ENCODE results near the gene CACNA1A.

Gene CACNA1A

GRCh38 chr19:13506471-13506820 lies at the start of gene CACNA1A:
Gene CACNA1A (minus strand): TSS chr19:13506479. CDS start chr19:13506224, 255 bp downstream.
- no peaks in the 10 kb centered on the region for H3K4me1 ChIP-seq (ENCODE audit: control insufficient read depth in 1 of 2, insufficient read depth in 2 of 2, low read length in 2 of 2)
- no peaks in the 10 kb centered on the region for H3K36me3 ChIP-seq (ENCODE audit: control insufficient read depth in 1 of 2, insufficient read depth in 2 of 2, low read length in 2 of 2)
- H3K9ac ChIP-seq (ENCODE audit: low read depth in 1 of 2, low read length in 2 of 2) = no peak within 1 kb of the TSS
- H3K9me3 ChIP-seq (ENCODE audit: control insufficient read depth in 1 of 2, low read length in 2 of 2) = no peaks in the 10 kb centered on the region
- H3K27me3 ChIP-seq (ENCODE audit: control insufficient read depth in 1 of 2, insufficient read depth in 2 of 2, low read length in 2 of 2) = peaks cover 23 to 41% of the 10 kb centered on the region in 2 donors
- H3K4me3 ChIP-seq (ENCODE audit: low read depth in 1 of 2, low read length in 2 of 2) = peak within 1 kb of the TSS in 1 of 2 donors; percentile 40
- H3K27ac ChIP-seq (ENCODE audit: low read depth, low read length) = no peak within 1 kb of the TSS

GRCh38 chr19:13554506-13555240 lies 48.4 kb upstream of the CACNA1A start:
- peaks cover 0 to 3% of the 10 kb centered on the region in 2 donors for H3K27me3 ChIP-seq (ENCODE audit: control insufficient read depth in 1 of 2, insufficient read depth in 2 of 2, low read length in 2 of 2)
- H3K9me3 ChIP-seq (ENCODE audit: control insufficient read depth in 1 of 2, low read length in 2 of 2) = no peaks in the 10 kb centered on the region
- no peak overlapping the region for H3K9ac ChIP-seq (ENCODE audit: low read depth in 1 of 2, low read length in 2 of 2)
- no peaks in the 10 kb centered on the region for H3K4me1 ChIP-seq (ENCODE audit: control insufficient read depth in 1 of 2, insufficient read depth in 2 of 2, low read length in 2 of 2)
- H3K4me3 ChIP-seq (ENCODE audit: low read depth in 1 of 2, low read length in 2 of 2) = no peak overlapping the region
- H3K36me3 ChIP-seq (ENCODE audit: control insufficient read depth in 1 of 2, insufficient read depth in 2 of 2, low read length in 2 of 2) = no peaks in the 10 kb centered on the region
- H3K27ac ChIP-seq (ENCODE audit: low read depth, low read length) = no peak overlapping the region

GRCh38 chr19:13553880-13554400 lies 47.7 kb upstream of the CACNA1A start:
- Histone ChIP-seq H3K4me3 (ENCODE audit: low read depth in 1 of 2, low read length in 2 of 2) (no peak overlapping the region), H3K36me3 (ENCODE audit: control insufficient read depth in 1 of 2, insufficient read depth in 2 of 2, low read length in 2 of 2) (no peaks in the 10 kb centered on the region), H3K9me3 (ENCODE audit: control insufficient read depth in 1 of 2, low read length in 2 of 2) (no peaks in the 10 kb centered on the region), H3K9ac (ENCODE audit: low read depth in 1 of 2, low read length in 2 of 2) (no peak overlapping the region), H3K4me1 (ENCODE audit: control insufficient read depth in 1 of 2, insufficient read depth in 2 of 2, low read length in 2 of 2) (no peaks in the 10 kb centered on the region), H3K27ac (ENCODE audit: low read depth, low read length) (no peak overlapping the region), H3K27me3 (ENCODE audit: control insufficient read depth in 1 of 2, insufficient read depth in 2 of 2, low read length in 2 of 2) (peaks cover 0 to 3% of the 10 kb centered on the region in 2 donors)

GRCh38 chr19:13548131-13548530 lies 41.9 kb upstream of the CACNA1A start:
- peaks cover 0 to 2% of the 10 kb centered on the region in 2 donors for H3K9me3 ChIP-seq (ENCODE audit: control insufficient read depth in 1 of 2, low read length in 2 of 2)
- H3K4me3 ChIP-seq (ENCODE audit: low read depth in 1 of 2, low read length in 2 of 2) = no peak overlapping the region
- H3K36me3 ChIP-seq (ENCODE audit: control insufficient read depth in 1 of 2, insufficient read depth in 2 of 2, low read length in 2 of 2) = no peaks in the 10 kb centered on the region
- H3K4me1 ChIP-seq (ENCODE audit: control insufficient read depth in 1 of 2, insufficient read depth in 2 of 2, low read length in 2 of 2) = no peaks in the 10 kb centered on the region
- no peaks in the 10 kb centered on the region for H3K27me3 ChIP-seq (ENCODE audit: control insufficient read depth in 1 of 2, insufficient read depth in 2 of 2, low read length in 2 of 2)
- no peak overlapping the region for H3K9ac ChIP-seq (ENCODE audit: low read depth in 1 of 2, low read length in 2 of 2)
- H3K27ac ChIP-seq (ENCODE audit: low read depth, low read length) = no peak overlapping the region

GRCh38 chr19:13547102-13547501 lies 40.8 kb upstream of the CACNA1A start:
- Histone ChIP-seq H3K27me3 (ENCODE audit: control insufficient read depth in 1 of 2, insufficient read depth in 2 of 2, low read length in 2 of 2) (no peaks in the 10 kb centered on the region), H3K9ac (ENCODE audit: low read depth in 1 of 2, low read length in 2 of 2) (no peak overlapping the region), H3K27ac (ENCODE audit: low read depth, low read length) (no peak overlapping the region), H3K9me3 (ENCODE audit: control insufficient read depth in 1 of 2, low read length in 2 of 2) (peaks cover 0 to 2% of the 10 kb centered on the region in 2 donors), H3K36me3 (ENCODE audit: control insufficient read depth in 1 of 2, insufficient read depth in 2 of 2, low read length in 2 of 2) (no peaks in the 10 kb centered on the region), H3K4me3 (ENCODE audit: low read depth in 1 of 2, low read length in 2 of 2) (no peak overlapping the region), H3K4me1 (ENCODE audit: control insufficient read depth in 1 of 2, insufficient read depth in 2 of 2, low read length in 2 of 2) (no peaks in the 10 kb centered on the region)

- Histone ChIP-seq H3K27me3 (ENCODE audit: control insufficient read depth in 1 of 2, insufficient read depth in 2 of 2, low read length in 2 of 2) (no peaks in the 10 kb centered on the region), H3K27ac (ENCODE audit: low read depth, low read length) (no peak overlapping the region), H3K36me3 (ENCODE audit: control insufficient read depth in 1 of 2, insufficient read depth in 2 of 2, low read length in 2 of 2) (no peaks in the 10 kb centered on the region)
Observed at GRCh38 chr19:13544423-13544822, 38.1 kb upstream of the CACNA1A start.

GRCh38 chr19:13541554-13541953 lies 35.3 kb upstream of the CACNA1A start:
- no peaks in the 10 kb centered on the region for H3K27me3 ChIP-seq (ENCODE audit: control insufficient read depth in 1 of 2, insufficient read depth in 2 of 2, low read length in 2 of 2)
- H3K4me3 ChIP-seq (ENCODE audit: low read depth in 1 of 2, low read length in 2 of 2) = no peak overlapping the region
- no peaks in the 10 kb centered on the region for H3K4me1 ChIP-seq (ENCODE audit: control insufficient read depth in 1 of 2, insufficient read depth in 2 of 2, low read length in 2 of 2)
- no peak overlapping the region for H3K9ac ChIP-seq (ENCODE audit: low read depth in 1 of 2, low read length in 2 of 2)
- H3K27ac ChIP-seq (ENCODE audit: low read depth, low read length) = no peak overlapping the region
- H3K9me3 ChIP-seq (ENCODE audit: control insufficient read depth in 1 of 2, low read length in 2 of 2) = peaks cover 2 to 4% of the 10 kb centered on the region in 2 donors
- H3K36me3 ChIP-seq (ENCODE audit: control insufficient read depth in 1 of 2, insufficient read depth in 2 of 2, low read length in 2 of 2) = no peaks in the 10 kb centered on the region

More at GRCh38 chr19:13544423-13544822, 38.1 kb upstream of the CACNA1A start:
- no peak overlapping the region for H3K9ac ChIP-seq (ENCODE audit: low read depth in 1 of 2, low read length in 2 of 2)
- no peak overlapping the region for H3K4me3 ChIP-seq (ENCODE audit: low read depth in 1 of 2, low read length in 2 of 2)
- H3K9me3 ChIP-seq (ENCODE audit: control insufficient read depth in 1 of 2, low read length in 2 of 2) = peaks cover 1 to 2% of the 10 kb centered on the region in 2 donors
- H3K4me1 ChIP-seq (ENCODE audit: control insufficient read depth in 1 of 2, insufficient read depth in 2 of 2, low read length in 2 of 2) = no peaks in the 10 kb centered on the region

GRCh38 chr19:13539332-13539731 lies 33.1 kb upstream of the CACNA1A start:
- Histone ChIP-seq H3K4me3 (ENCODE audit: low read depth in 1 of 2, low read length in 2 of 2) (no peak overlapping the region), H3K9ac (ENCODE audit: low read depth in 1 of 2, low read length in 2 of 2) (no peak overlapping the region), H3K27me3 (ENCODE audit: control insufficient read depth in 1 of 2, insufficient read depth in 2 of 2, low read length in 2 of 2) (no peaks in the 10 kb centered on the region), H3K36me3 (ENCODE audit: control insufficient read depth in 1 of 2, insufficient read depth in 2 of 2, low read length in 2 of 2) (no peaks in the 10 kb centered on the region), H3K9me3 (ENCODE audit: control insufficient read depth in 1 of 2, low read length in 2 of 2) (peaks cover 0 to 4% of the 10 kb centered on the region in 2 donors), H3K27ac (ENCODE audit: low read depth, low read length) (no peak overlapping the region), H3K4me1 (ENCODE audit: control insufficient read depth in 1 of 2, insufficient read depth in 2 of 2, low read length in 2 of 2) (no peaks in the 10 kb centered on the region)

GRCh38 chr19:13538601-13539253 lies 32.4 kb upstream of the CACNA1A start:
- Histone ChIP-seq H3K4me3 (ENCODE audit: low read depth in 1 of 2, low read length in 2 of 2) (no peak overlapping the region), H3K27ac (ENCODE audit: low read depth, low read length) (no peak overlapping the region), H3K9ac (ENCODE audit: low read depth in 1 of 2, low read length in 2 of 2) (no peak overlapping the region), H3K27me3 (ENCODE audit: control insufficient read depth in 1 of 2, insufficient read depth in 2 of 2, low read length in 2 of 2) (no peaks in the 10 kb centered on the region), H3K9me3 (ENCODE audit: control insufficient read depth in 1 of 2, low read length in 2 of 2) (peaks cover 0 to 4% of the 10 kb centered on the region in 2 donors), H3K4me1 (ENCODE audit: control insufficient read depth in 1 of 2, insufficient read depth in 2 of 2, low read length in 2 of 2) (no peaks in the 10 kb centered on the region), H3K36me3 (ENCODE audit: control insufficient read depth in 1 of 2, insufficient read depth in 2 of 2, low read length in 2 of 2) (no peaks in the 10 kb centered on the region)

GRCh38 chr19:13537454-13537853 lies 31.2 kb upstream of the CACNA1A start:
- no peak overlapping the region for H3K9ac ChIP-seq (ENCODE audit: low read depth in 1 of 2, low read length in 2 of 2)
- no peaks in the 10 kb centered on the region for H3K27me3 ChIP-seq (ENCODE audit: control insufficient read depth in 1 of 2, insufficient read depth in 2 of 2, low read length in 2 of 2)
- no peak overlapping the region for H3K4me3 ChIP-seq (ENCODE audit: low read depth in 1 of 2, low read length in 2 of 2)
- no peaks in the 10 kb centered on the region for H3K36me3 ChIP-seq (ENCODE audit: control insufficient read depth in 1 of 2, insufficient read depth in 2 of 2, low read length in 2 of 2)
- no peaks in the 10 kb centered on the region for H3K4me1 ChIP-seq (ENCODE audit: control insufficient read depth in 1 of 2, insufficient read depth in 2 of 2, low read length in 2 of 2)
- H3K27ac ChIP-seq (ENCODE audit: low read depth, low read length) = no peak overlapping the region
- peaks cover 0 to 4% of the 10 kb centered on the region in 2 donors for H3K9me3 ChIP-seq (ENCODE audit: control insufficient read depth in 1 of 2, low read length in 2 of 2)

Measured in duodenal mucosa (tissue), 2 donors.